CD4-positive, alpha-beta memory T cell (primary cell): ENCODE data around the gene SRGAP3. TPM values are rescaled to one million over a fixed set of nuclear protein-coding genes. Genes with fewer than 3 reads are reported as not detected.

Source experiments
- CTCF ChIA-PET: fragments of 350-600 bp; sonication (Branson Sonifier 250); formaldehyde crosslinking; loops from one replicate; lab custom pipeline; 2021; ENCODE audit warnings: inconsistent platforms; ENCODE audit not compliant: partially characterized antibody; lab: Charles Lee
- POLR2A ChIA-PET: fragments of 350-600 bp; sonication (Branson Sonifier 250); formaldehyde crosslinking; loops from one replicate; lab custom pipeline; 2021; ENCODE audit not compliant: partially characterized antibody; lab: Charles Lee
- DNase-seq, 5 donors: peaks; one replicate each; pipeline versions ENCODE4 v3.0.0 to v3.0.0-alpha.2; 2020 to 2022; ENCODE audit warnings: mixed read lengths in 1 of 5
- H3K27ac ChIP-seq: one replicate; pipeline ENCODE4 v1.7.0; 2013; ENCODE audit warnings: low read depth, low read length
- H3K27me3 ChIP-seq: 2 replicates; pipeline ENCODE4 v1.7.0; 2013; ENCODE audit warnings: mild to moderate bottlenecking, low read length, moderate library complexity; ENCODE audit not compliant: insufficient read depth
- H3K36me3 ChIP-seq: 2 replicates; pipeline ENCODE4 v1.7.0; 2013; ENCODE audit warnings: mild to moderate bottlenecking, low read length, moderate library complexity; ENCODE audit not compliant: insufficient read depth
- H3K4me1 ChIP-seq: 2 replicates; pipeline ENCODE4 v1.7.0; 2013; ENCODE audit warnings: mild to moderate bottlenecking, low read length, moderate library complexity; ENCODE audit not compliant: insufficient read depth
- H3K4me3 ChIP-seq, 2 donors: one replicate each; pipeline ENCODE4 v1.7.0; 2013; ENCODE audit warnings: low read length in 2 of 2, mild to moderate bottlenecking in 1 of 2
- H3K9me3 ChIP-seq, 2 donors: one replicate each; pipeline ENCODE4 v1.7.0; 2013; ENCODE audit warnings: low read length in 2 of 2, control low read depth in 1 of 2; ENCODE audit not compliant: control insufficient read depth in 1 of 2
- H3K27ac Mint-ChIP-seq, 7 donors: one replicate each; pipeline ENCODE4 v1.8.0; 2020 to 2021; ENCODE audit warnings: mixed read lengths in 7 of 7, mild to moderate bottlenecking in 6 of 7, inconsistent platforms in 3 of 7, moderate library complexity in 3 of 7
- H3K27me3 Mint-ChIP-seq, 2 donors: one replicate each; pipeline ENCODE4 v1.8.0; 2020 to 2021; ENCODE audit warnings: mixed read lengths in 2 of 2
- H3K36me3 Mint-ChIP-seq, 2 donors: one replicate each; pipeline ENCODE4 v1.8.0; 2020 to 2021; ENCODE audit warnings: mixed read lengths in 2 of 2, inconsistent platforms in 1 of 2, mild to moderate bottlenecking in 1 of 2
- H3K4me1 Mint-ChIP-seq, 4 donors: one replicate each; pipeline ENCODE4 v1.8.0; 2020 to 2021; ENCODE audit warnings: mixed read lengths in 4 of 4, mild to moderate bottlenecking in 1 of 4
- H3K4me3 Mint-ChIP-seq, 8 donors: one replicate each; pipeline ENCODE4 v1.8.0; 2020 to 2021; ENCODE audit warnings: mixed read lengths in 8 of 8, mild to moderate bottlenecking in 7 of 8, moderate library complexity in 6 of 8, inconsistent platforms in 3 of 8
- H3K9me3 Mint-ChIP-seq, 8 donors: one replicate each; pipeline ENCODE4 v1.8.0; 2020 to 2021; ENCODE audit warnings: mixed read lengths in 8 of 8, mild to moderate bottlenecking in 5 of 8, inconsistent platforms in 3 of 8, moderate library complexity in 1 of 8
- intact Hi-C: fragments of 100-400 bp; cut with micrococcal nuclease; formaldehyde crosslinking; loops from one replicate; pipeline ENCODE4 v1.15.1; 2023
- polyA plus RNA-seq, 2 donors: library from polyadenylated mRNA; unstranded; fragments of 300-500 nt; fragmentation: Illumina TruSeq; gene quantifications; one replicate each; pipeline ENCODE4 v1.2.3, GENCODE V29; 2021
- total RNA-seq, 2 experiments: library from RNA; stranded (reverse); gene quantifications; one replicate each; pipeline ENCODE4 v1.2.3, GENCODE V29; 2021

The SRGAP3 gene
- total and polyA plus RNA-seq, 4 experiments from 2014 or later, result 0.35 to 2.4 (median 1.7) TPM

- H3K27me3 Mint-ChIP-seq, result no peaks in the 10 kb centered on the region
- Histone ChIP-seq H3K36me3 (no peaks in the 10 kb centered on the region), H3K27ac (no peak overlapping the region), H3K4me3 (no peak overlapping the region), H3K4me1 (peaks cover 37% of the 10 kb centered on the region), H3K27me3 (no peaks in the 10 kb centered on the region), H3K9me3 (no peaks in the 10 kb centered on the region)
- no peaks in the 10 kb centered on the region for H3K36me3 Mint-ChIP-seq
- intact Hi-C loops, result no loop called here
- ChIA-PET CTCF (no interaction called here), POLR2A (interaction anchor here (0.6 kb wide), 1 partner anchor 23 kb away, joined by 3 read pairs; no protein-coding TSS in a partner anchor)
- H3K4me1 Mint-ChIP-seq, result peaks cover 0 to 35% (median 24%) of the 10 kb centered on the region in 4 donors
- H3K9me3 Mint-ChIP-seq, result no peaks in the 10 kb centered on the region
- no peak for DNase-seq
- no peak overlapping the region for H3K4me3 Mint-ChIP-seq
- no peak overlapping the region for H3K27ac Mint-ChIP-seq
These were observed 82.2 kb downstream of the SRGAP3 start for GRCh38 chr3:9167222-9167621.

GRCh38 chr3:9165421-9165820 lies 84.0 kb downstream of the SRGAP3 start:
- no peak for DNase-seq
- no peaks in the 10 kb centered on the region for H3K9me3 ChIP-seq
- Mint-ChIP-seq H3K9me3 (no peaks in the 10 kb centered on the region), H3K27me3 (no peaks in the 10 kb centered on the region), H3K27ac (no peak overlapping the region), H3K36me3 (no peaks in the 10 kb centered on the region), H3K4me1 (peaks cover 0 to 26% (median 18%) of the 10 kb centered on the region in 4 donors), H3K4me3 (no peak overlapping the region)
- ChIA-PET POLR2A (no interaction called here), CTCF (no interaction called here)
- no peaks in the 10 kb centered on the region for H3K36me3 ChIP-seq
- H3K4me1 ChIP-seq, result peaks cover 28% of the 10 kb centered on the region
- intact Hi-C loops, result no loop called here
- no peaks in the 10 kb centered on the region for H3K27me3 ChIP-seq
- no peak overlapping the region for H3K4me3 ChIP-seq
- H3K27ac ChIP-seq, result no peak overlapping the region

GRCh38 chr3:9163289-9163688 lies 86.2 kb downstream of the SRGAP3 start:
- POLR2A ChIA-PET, result no interaction called here
- Mint-ChIP-seq H3K9me3 (no peaks in the 10 kb centered on the region), H3K27me3 (no peaks in the 10 kb centered on the region), H3K27ac (no peak overlapping the region), H3K4me3 (no peak overlapping the region), H3K36me3 (no peaks in the 10 kb centered on the region), H3K4me1 (peaks cover 0 to 5% (median 4%) of the 10 kb centered on the region in 4 donors)
- CTCF ChIA-PET, result no interaction called here
- intact Hi-C loops, result no loop called here
- Histone ChIP-seq H3K4me1 (peaks cover 6% of the 10 kb centered on the region), H3K4me3 (no peak overlapping the region), H3K9me3 (no peaks in the 10 kb centered on the region), H3K36me3 (no peaks in the 10 kb centered on the region), H3K27me3 (no peaks in the 10 kb centered on the region), H3K27ac (no peak overlapping the region)
- DNase-seq, result no peak

GRCh38 chr3:9161811-9162210 lies 87.6 kb downstream of the SRGAP3 start:
- Histone ChIP-seq H3K9me3 (no peaks in the 10 kb centered on the region), H3K36me3 (no peaks in the 10 kb centered on the region), H3K4me1 (no peaks in the 10 kb centered on the region), H3K27me3 (no peaks in the 10 kb centered on the region), H3K4me3 (no peak overlapping the region), H3K27ac (no peak overlapping the region)
- H3K4me1 Mint-ChIP-seq, result peaks cover 0 to 4% (median 0%) of the 10 kb centered on the region in 4 donors
- no peak overlapping the region for H3K4me3 Mint-ChIP-seq
- intact Hi-C loops, result no loop called here
- POLR2A ChIA-PET, result no interaction called here
- DNase-seq, result no peak
- no peaks in the 10 kb centered on the region for H3K9me3 Mint-ChIP-seq
- H3K36me3 Mint-ChIP-seq, result no peaks in the 10 kb centered on the region
- H3K27ac Mint-ChIP-seq, result no peak overlapping the region
- H3K27me3 Mint-ChIP-seq, result no peaks in the 10 kb centered on the region
- CTCF ChIA-PET, result no interaction called here

- no peak overlapping the region for H3K4me3 Mint-ChIP-seq
- H3K27ac Mint-ChIP-seq, result no peak overlapping the region
- POLR2A ChIA-PET, result no interaction called here
- peaks cover 0 to 4% (median 0%) of the 10 kb centered on the region in 4 donors for H3K4me1 Mint-ChIP-seq
- Histone ChIP-seq H3K36me3 (no peaks in the 10 kb centered on the region), H3K27ac (no peak overlapping the region), H3K9me3 (no peaks in the 10 kb centered on the region), H3K4me3 (no peak overlapping the region), H3K4me1 (no peaks in the 10 kb centered on the region), H3K27me3 (no peaks in the 10 kb centered on the region)
- no peak for DNase-seq
- intact Hi-C loops, result no loop called here
- no peaks in the 10 kb centered on the region for H3K36me3 Mint-ChIP-seq
- H3K27me3 Mint-ChIP-seq, result no peaks in the 10 kb centered on the region
- CTCF ChIA-PET, result no interaction called here
- no peaks in the 10 kb centered on the region for H3K9me3 Mint-ChIP-seq
These were observed 88.1 kb downstream of the SRGAP3 start for GRCh38 chr3:9161298-9161697.

- Mint-ChIP-seq H3K27me3 (no peaks in the 10 kb centered on the region), H3K4me1 (peaks cover 0 to 4% (median 0%) of the 10 kb centered on the region in 4 donors), H3K4me3 (no peak overlapping the region), H3K9me3 (no peaks in the 10 kb centered on the region), H3K27ac (no peak overlapping the region), H3K36me3 (no peaks in the 10 kb centered on the region)
- no peak overlapping the region for H3K27ac ChIP-seq
- no peaks in the 10 kb centered on the region for H3K27me3 ChIP-seq
- intact Hi-C loops, result no loop called here
- DNase-seq, result no peak
- no peak overlapping the region for H3K4me3 ChIP-seq
- ChIA-PET CTCF (interaction anchor here (0.5 kb wide), 1 partner anchor 117 kb away, joined by 3 read pairs; no protein-coding TSS in a partner anchor), POLR2A (no interaction called here)
- no peaks in the 10 kb centered on the region for H3K9me3 ChIP-seq
- H3K4me1 ChIP-seq, result no peaks in the 10 kb centered on the region
- H3K36me3 ChIP-seq, result no peaks in the 10 kb centered on the region
These were observed 90.4 kb downstream of the SRGAP3 start for GRCh38 chr3:9158865-9159630.

GRCh38 chr3:9157651-9158362 lies 91.6 kb downstream of the SRGAP3 start:
- H3K36me3 Mint-ChIP-seq, result no peaks in the 10 kb centered on the region
- Histone ChIP-seq H3K9me3 (no peaks in the 10 kb centered on the region), H3K36me3 (no peaks in the 10 kb centered on the region), H3K27me3 (no peaks in the 10 kb centered on the region), H3K27ac (no peak overlapping the region), H3K4me3 (no peak overlapping the region), H3K4me1 (no peaks in the 10 kb centered on the region)
- ChIA-PET POLR2A (no interaction called here), CTCF (no interaction called here)
- DNase-seq, result no peak
- no peaks in the 10 kb centered on the region for H3K27me3 Mint-ChIP-seq
- H3K4me1 Mint-ChIP-seq, result peaks cover 0 to 4% (median 0%) of the 10 kb centered on the region in 4 donors
- no peaks in the 10 kb centered on the region for H3K9me3 Mint-ChIP-seq
- no peak overlapping the region for H3K27ac Mint-ChIP-seq
- intact Hi-C loops, result no loop called here
- H3K4me3 Mint-ChIP-seq, result no peak overlapping the region
